ENCODE data around the gene TIPARP.
"Not testable (repeated sequence)": the region's sequence is repeated elsewhere in the genome, so short reads cannot be mapped to it uniquely, and the experiment has no call there.

TIPARP gene

GRCh38 chr3:156735471-156735870, 61.1 kb downstream of the TIPARP start:
- Histone ChIP-seq H3K9me3 (ENCODE audit: control insufficient read depth, insufficient read depth, low read depth, low read length) (no peaks in the 10 kb centered on the region), H3K4me1 (ENCODE audit: control insufficient read depth, insufficient read depth, low read length) (no peaks in the 10 kb centered on the region), H3K4me3 (ENCODE audit: low read depth, low read length) (no peak overlapping the region), H3K36me3 (ENCODE audit: control insufficient read depth in 2 of 2, insufficient read depth in 1 of 2, low read length in 2 of 2) (no peaks in the 10 kb centered on the region), H3K27ac (ENCODE audit: extremely low read depth, low read depth, low read length) (no peak overlapping the region)
- ChIA-PET CTCF (no interaction called here), POLR2A (interaction anchor here (0.6 kb wide), 1 partner anchor 80 kb away, joined by 3 read pairs; no protein-coding TSS in a partner anchor)
- TF ChIP-seq BCL6B (tag by site-specific recombination; IDR thresholded peaks at IDR 0.05): no peak
- TF ChIP-seq ZNF558 (tag by site-specific recombination; IDR thresholded peaks at IDR 0.05): no peak
- TF ChIP-seq BCL11A (tag by site-specific recombination; IDR thresholded peaks at IDR 0.05; ENCODE audit: low read depth): no peak
- TF ChIP-seq SCRT1 (tag by site-specific recombination; IDR thresholded peaks at IDR 0.05; ENCODE audit: borderline replicate concordance): no peak
- TF ChIP-seq ZNF169 (tag by site-specific recombination; IDR thresholded peaks at IDR 0.05): no peak

- TF ChIP-seq ZNF146 (tag by site-specific recombination; IDR thresholded peaks at IDR 0.05) (peak; percentile 81), ZNF280D (tag by site-specific recombination; IDR thresholded peaks at IDR 0.05) (peak; percentile 20; the same call in 1 of the 2 replicates)
- H3K9me3 ChIP-seq (ENCODE audit: control insufficient read depth, insufficient read depth, low read depth, low read length); H3K4me3 ChIP-seq (ENCODE audit: low read depth, low read length); H3K36me3 ChIP-seq (ENCODE audit: control insufficient read depth in 2 of 2, insufficient read depth in 1 of 2, low read length in 2 of 2); H3K4me1 ChIP-seq (ENCODE audit: control insufficient read depth, insufficient read depth, low read length); POLR2A ChIA-PET; CTCF ChIA-PET; H3K27ac ChIP-seq (ENCODE audit: extremely low read depth, low read depth, low read length): not testable (repeated sequence)
Observed at GRCh38 chr3:156737049-156737448, 62.7 kb downstream of the TIPARP start.

- TF ChIP-seq ZNF621 (tag by site-specific recombination; IDR thresholded peaks at IDR 0.05) (no peak), ZNF449 (tag by site-specific recombination; IDR thresholded peaks at IDR 0.05) (no peak), ZNF837 (tag by site-specific recombination; IDR thresholded peaks at IDR 0.05) (no peak), ZNF221 (tag by site-specific recombination; IDR thresholded peaks at IDR 0.05; ENCODE audit: borderline replicate concordance) (no peak), ZNF394 (tag by site-specific recombination; IDR thresholded peaks at IDR 0.05; ENCODE audit: borderline replicate concordance) (no peak), ZNF48 (tag by site-specific recombination; IDR thresholded peaks at IDR 0.05) (no peak)
- no peak overlapping the region for H3K27ac ChIP-seq (ENCODE audit: extremely low read depth, low read depth, low read length)
- H3K4me1 ChIP-seq (ENCODE audit: control insufficient read depth, insufficient read depth, low read length): no peaks in the 10 kb centered on the region
- H3K9me3 ChIP-seq (ENCODE audit: control insufficient read depth, insufficient read depth, low read depth, low read length): no peaks in the 10 kb centered on the region
- ChIA-PET POLR2A (no interaction called here), CTCF (no interaction called here)
- no peaks in the 10 kb centered on the region for H3K36me3 ChIP-seq (ENCODE audit: control insufficient read depth in 2 of 2, insufficient read depth in 1 of 2, low read length in 2 of 2)
- H3K4me3 ChIP-seq (ENCODE audit: low read depth, low read length): no peak overlapping the region
Observed at GRCh38 chr3:156738251-156738650, 63.9 kb downstream of the TIPARP start.

GRCh38 chr3:156739976-156740375, 65.6 kb downstream of the TIPARP start:
- H3K9me3 ChIP-seq (ENCODE audit: control insufficient read depth, insufficient read depth, low read depth, low read length): no peaks in the 10 kb centered on the region
- ChIA-PET CTCF (interaction anchor here (0.6 kb wide), 1 partner anchor 134 kb away, joined by 4 read pairs; no protein-coding TSS in a partner anchor), POLR2A (no interaction called here)
- no peak overlapping the region for H3K27ac ChIP-seq (ENCODE audit: extremely low read depth, low read depth, low read length)
- H3K36me3 ChIP-seq (ENCODE audit: control insufficient read depth in 2 of 2, insufficient read depth in 1 of 2, low read length in 2 of 2): no peaks in the 10 kb centered on the region
- H3K4me3 ChIP-seq (ENCODE audit: low read depth, low read length): no peak overlapping the region
- no peaks in the 10 kb centered on the region for H3K4me1 ChIP-seq (ENCODE audit: control insufficient read depth, insufficient read depth, low read length)
- TF ChIP-seq ZNF629 (tag by site-specific recombination; IDR thresholded peaks at IDR 0.05) (no peak), ZNF146 (tag by site-specific recombination; IDR thresholded peaks at IDR 0.05) (no peak), ZNF548 (tag by site-specific recombination; IDR thresholded peaks at IDR 0.05) (no peak), ZNF354C (tag by site-specific recombination; IDR thresholded peaks at IDR 0.05; ENCODE audit: borderline replicate concordance, low read depth) (no peak), ZNF274 (IDR thresholded peaks at IDR 0.05; ENCODE audit: low read length) (no peak), ZNF274 (tag by site-specific recombination; IDR thresholded peaks at IDR 0.05; ENCODE audit: borderline replicate concordance) (no peak), ZNF239 (tag by site-specific recombination; IDR thresholded peaks at IDR 0.05) (no peak), ZNF37A (tag by site-specific recombination; IDR thresholded peaks at IDR 0.05) (no peak), ZNF785 (tag by site-specific recombination; IDR thresholded peaks at IDR 0.05) (no peak), INSM2 (tag by site-specific recombination; IDR thresholded peaks at IDR 0.05) (no peak), ZNF701 (tag by site-specific recombination; IDR thresholded peaks at IDR 0.05) (no peak)

All from HEK293 (cell line).